Stimulated activated effector memory CD8-positive, alpha-beta T cell treated with anti-CD3 and anti-CD28 coated beads, Interleukin-12 subunit alpha, Interleukin-12 subunit beta, amount 100 ng/mL, for 72 hours (primary cell): ENCODE measurements around the gene SLC25A21.
"Not testable (repeated sequence)": the region's sequence is repeated elsewhere in the genome, so short reads cannot be mapped to it uniquely, and the experiment has no call there.

ENCODE experiments used
- ATAC-seq: fragments of 150-1000 bp; cut with Tn5 transposase; 2 replicates; pipeline ENCODE4 v1.10.0; 2021
- DNase-seq, 2 donors: peaks; one replicate each; pipeline ENCODE4 v3.0.0; 2021 to 2022; ENCODE audit warnings: low spot score in 2 of 2
- H3K27ac Mint-ChIP-seq: one replicate; pipeline ENCODE4 v1.8.0; 2022; ENCODE audit warnings: mild to moderate bottlenecking, mixed read lengths
- H3K36me3 Mint-ChIP-seq: one replicate; pipeline ENCODE4 v1.8.0; 2022; ENCODE audit warnings: mild to moderate bottlenecking, mixed read lengths
- H3K4me1 Mint-ChIP-seq: one replicate; pipeline ENCODE4 v1.8.0; 2022; ENCODE audit warnings: mixed read lengths
- H3K4me3 Mint-ChIP-seq: one replicate; pipeline ENCODE4 v1.8.0; 2022; ENCODE audit warnings: mild to moderate bottlenecking, mixed read lengths
- H3K9me3 Mint-ChIP-seq: one replicate; pipeline ENCODE4 v1.8.0; 2022; ENCODE audit warnings: mixed read lengths

Gene SLC25A21

DNA sequence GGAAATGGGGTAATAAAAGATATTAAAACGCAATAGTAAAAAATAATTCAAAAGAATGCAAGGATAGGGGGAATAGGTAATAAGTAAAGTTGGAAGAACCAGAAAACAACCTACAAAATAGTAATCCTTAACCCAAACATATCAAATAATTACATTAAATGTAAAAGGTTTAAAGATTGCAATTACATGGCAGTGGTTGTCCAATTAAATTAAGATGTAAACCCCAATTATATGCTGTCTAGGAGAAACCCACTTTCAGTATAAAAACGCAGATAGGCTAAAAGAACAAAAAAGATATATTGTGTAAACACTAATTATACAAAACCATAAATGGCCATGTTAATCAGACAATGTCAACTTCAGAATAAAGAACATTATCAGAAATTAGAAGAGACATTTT lies 247.3 kb downstream of the SLC25A21 start:
- no peak for ATAC-seq
- Mint-ChIP-seq H3K4me3 (no peak overlapping the region), H3K36me3 (no peaks in the 10 kb centered on the region), H3K9me3 (peaks cover 6% of the 10 kb centered on the region), H3K4me1 (no peaks in the 10 kb centered on the region), H3K27ac (no peak overlapping the region)
- no peak for DNase-seq

- Mint-ChIP-seq H3K4me1 (no peaks in the 10 kb centered on the region), H3K27ac (no peak overlapping the region), H3K4me3 (no peak overlapping the region), H3K9me3 (peaks cover 7% of the 10 kb centered on the region), H3K36me3 (no peaks in the 10 kb centered on the region)
- DNase-seq (no peak), ATAC-seq (no peak)
Measured at GRCh38 chr14:36916668-36917067, 255.7 kb downstream of the SLC25A21 start.

DNA sequence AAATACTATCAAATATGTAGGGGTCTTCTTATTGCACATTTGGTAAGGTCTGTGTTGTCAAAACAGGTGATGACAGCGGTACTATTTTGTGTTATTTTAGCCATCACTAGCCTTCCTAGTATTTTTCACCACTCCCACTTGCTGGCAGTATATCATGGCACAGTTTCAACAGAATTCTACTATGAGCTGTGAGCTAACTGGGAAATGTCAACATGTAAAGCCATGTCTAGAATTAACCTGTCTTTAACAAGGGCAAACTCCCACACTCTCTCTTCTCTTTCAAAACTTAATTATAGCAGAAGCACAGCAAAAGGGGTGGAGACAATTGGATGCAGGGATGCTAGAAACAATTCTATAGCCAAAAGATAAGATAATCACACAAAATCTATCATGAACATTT lies 257.3 kb downstream of the SLC25A21 start:
- ATAC-seq = no peak
- no peak overlapping the region for H3K27ac Mint-ChIP-seq
- H3K36me3 Mint-ChIP-seq = no peaks in the 10 kb centered on the region
- DNase-seq = no peak
- H3K9me3 Mint-ChIP-seq = peaks cover 9% of the 10 kb centered on the region
- H3K4me3 Mint-ChIP-seq = no peak overlapping the region
- no peaks in the 10 kb centered on the region for H3K4me1 Mint-ChIP-seq

GRCh38 chr14:36910578-36910977 lies 261.8 kb downstream of the SLC25A21 start:
- Mint-ChIP-seq H3K4me1 (no peaks in the 10 kb centered on the region), H3K9me3 (peaks cover 11% of the 10 kb centered on the region), H3K36me3 (no peaks in the 10 kb centered on the region), H3K27ac (no peak overlapping the region), H3K4me3 (no peak overlapping the region)
- no peak for DNase-seq
- no peak for ATAC-seq

DNA sequence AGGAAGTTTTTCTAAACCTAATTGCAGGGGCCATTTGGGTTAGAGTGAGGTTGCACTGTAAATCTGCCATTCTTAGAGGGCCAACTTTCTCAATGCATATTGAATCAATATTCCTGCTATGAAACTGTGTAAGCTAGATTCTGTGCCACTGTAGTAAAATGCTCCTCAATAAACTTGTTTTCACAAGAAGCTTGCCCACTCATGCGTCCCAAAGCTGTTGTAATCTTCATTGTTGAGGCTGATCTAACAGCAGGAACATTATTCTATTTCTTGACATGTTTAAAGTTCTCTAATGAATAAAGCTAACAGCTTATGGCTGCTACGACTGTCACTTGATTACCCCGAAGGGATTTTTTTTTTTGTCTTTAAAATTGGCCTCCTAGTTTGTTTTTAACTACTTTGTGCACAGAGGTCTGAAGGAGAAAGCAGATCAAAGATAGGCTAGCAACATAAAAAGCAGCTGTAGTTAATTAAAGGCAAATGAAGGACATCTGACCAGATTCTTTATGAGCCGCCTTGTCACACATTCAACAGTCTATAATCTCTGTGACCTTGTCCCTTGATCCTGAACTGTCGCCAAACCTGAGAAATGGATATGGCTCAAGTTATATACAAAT lies 267.0 kb downstream of the SLC25A21 start:
- H3K4me1 Mint-ChIP-seq = no peaks in the 10 kb centered on the region
- DNase-seq (no peak), ATAC-seq (no peak)
- no peak overlapping the region for H3K4me3 Mint-ChIP-seq
- no peak overlapping the region for H3K27ac Mint-ChIP-seq
- peaks cover 20% of the 10 kb centered on the region for H3K9me3 Mint-ChIP-seq
- no peaks in the 10 kb centered on the region for H3K36me3 Mint-ChIP-seq

GRCh38 chr14:36901861-36902260 lies 270.5 kb downstream of the SLC25A21 start:
- Mint-ChIP-seq H3K36me3 (no peaks in the 10 kb centered on the region), H3K9me3 (peaks cover 15% of the 10 kb centered on the region), H3K27ac (no peak overlapping the region), H3K4me1 (no peaks in the 10 kb centered on the region), H3K4me3 (no peak overlapping the region)
- ATAC-seq = no peak
- no peak for DNase-seq

GRCh38 chr14:36900846-36901245 lies 271.6 kb downstream of the SLC25A21 start:
- H3K27ac Mint-ChIP-seq = no peak overlapping the region
- no peaks in the 10 kb centered on the region for H3K36me3 Mint-ChIP-seq
- H3K4me3 Mint-ChIP-seq = no peak overlapping the region
- DNase-seq = no peak
- ATAC-seq = no peak
- peaks cover 16% of the 10 kb centered on the region for H3K9me3 Mint-ChIP-seq
- no peaks in the 10 kb centered on the region for H3K4me1 Mint-ChIP-seq

DNA sequence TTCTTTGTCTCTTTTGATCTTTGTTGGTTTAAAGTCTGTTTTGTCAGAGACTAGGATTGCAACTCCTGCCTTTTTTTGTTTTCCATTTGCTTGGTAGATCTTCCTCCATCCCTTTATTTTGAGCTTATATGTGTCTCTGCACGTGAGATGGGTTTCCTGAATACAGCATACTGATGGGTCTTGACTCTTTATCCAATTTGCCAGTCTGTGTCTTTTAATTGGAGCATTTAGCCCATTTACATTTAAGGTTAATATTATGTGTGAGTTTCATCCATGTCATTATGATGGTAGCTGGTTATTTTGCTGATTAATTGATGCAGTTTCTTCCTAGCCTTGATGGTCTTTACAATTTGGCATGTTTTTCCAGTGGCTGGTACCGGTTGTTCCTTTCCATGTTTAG lies 276.1 kb downstream of the SLC25A21 start:
- H3K27ac Mint-ChIP-seq, H3K4me3 Mint-ChIP-seq, H3K36me3 Mint-ChIP-seq, H3K9me3 Mint-ChIP-seq, DNase-seq, H3K4me1 Mint-ChIP-seq, ATAC-seq: not testable (repeated sequence)

DNA sequence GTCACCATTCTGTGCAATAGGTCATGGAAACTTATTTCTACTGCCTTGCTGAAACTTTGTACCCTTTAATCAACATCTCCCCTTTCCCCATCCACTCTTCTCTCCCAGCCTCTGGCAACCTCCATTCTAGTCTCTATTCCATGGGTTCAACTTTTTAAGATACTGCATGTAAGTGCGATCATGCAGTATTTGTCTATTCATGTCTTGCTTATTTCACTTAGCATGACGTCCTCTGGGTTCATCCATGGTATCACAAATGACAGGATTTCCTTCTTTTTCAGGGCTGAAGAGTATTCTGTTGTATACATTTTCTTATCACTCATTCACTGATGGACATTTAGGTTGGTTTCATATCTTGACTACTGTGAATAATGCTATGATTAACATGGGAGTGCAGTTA lies 288.4 kb downstream of the SLC25A21 start:
- no peak overlapping the region for H3K27ac Mint-ChIP-seq
- H3K9me3 Mint-ChIP-seq = peaks cover 21% of the 10 kb centered on the region
- ATAC-seq (no peak), DNase-seq (no peak)
- no peak overlapping the region for H3K4me3 Mint-ChIP-seq
- H3K36me3 Mint-ChIP-seq = no peaks in the 10 kb centered on the region
- H3K4me1 Mint-ChIP-seq = no peaks in the 10 kb centered on the region

DNA sequence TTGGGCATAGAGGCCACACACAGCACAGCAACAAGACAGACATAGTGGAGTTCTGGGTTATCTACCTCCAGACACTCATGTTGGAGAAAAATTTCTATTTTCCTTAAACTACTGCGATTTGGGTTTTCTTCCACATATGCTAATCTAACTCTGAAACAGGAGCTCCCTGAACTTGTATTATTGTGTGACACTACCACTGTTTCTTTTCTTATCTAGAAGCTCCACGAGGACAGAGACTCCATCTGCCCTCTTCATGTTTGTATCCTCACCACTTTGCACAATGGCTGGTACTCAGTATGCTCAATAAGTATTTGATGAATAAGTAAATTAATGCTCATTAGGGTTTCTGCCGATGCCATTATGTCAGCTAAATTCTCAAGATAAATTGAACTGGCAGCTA lies 292.1 kb downstream of the SLC25A21 start:
- ATAC-seq (no peak), DNase-seq (no peak)
- Mint-ChIP-seq H3K4me3 (no peak overlapping the region), H3K27ac (no peak overlapping the region), H3K9me3 (peaks cover 21% of the 10 kb centered on the region), H3K4me1 (no peaks in the 10 kb centered on the region), H3K36me3 (no peaks in the 10 kb centered on the region)

DNA sequence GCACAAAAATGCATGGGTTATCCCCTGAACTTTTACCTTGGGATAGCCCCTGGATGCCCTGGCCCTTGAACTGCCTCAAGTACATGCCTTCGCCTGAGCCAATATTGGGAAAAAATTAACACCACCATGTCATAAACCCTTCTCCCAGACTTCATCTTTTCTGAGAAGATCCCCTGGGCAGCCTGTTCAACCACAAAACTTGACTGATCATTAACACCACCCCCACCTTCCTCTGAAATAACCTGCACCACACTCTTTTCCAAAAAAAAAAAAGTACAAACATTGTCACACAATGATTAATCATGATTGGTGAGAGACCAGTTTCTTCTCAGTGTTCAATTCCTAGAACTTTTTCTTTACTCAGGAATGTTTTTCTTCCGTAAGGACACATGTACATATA lies 292.8 kb downstream of the SLC25A21 start:
- Mint-ChIP-seq H3K4me1 (no peaks in the 10 kb centered on the region), H3K9me3 (peaks cover 16% of the 10 kb centered on the region), H3K27ac (no peak overlapping the region), H3K36me3 (no peaks in the 10 kb centered on the region), H3K4me3 (no peak overlapping the region)
- ATAC-seq (no peak), DNase-seq (no peak)

DNA sequence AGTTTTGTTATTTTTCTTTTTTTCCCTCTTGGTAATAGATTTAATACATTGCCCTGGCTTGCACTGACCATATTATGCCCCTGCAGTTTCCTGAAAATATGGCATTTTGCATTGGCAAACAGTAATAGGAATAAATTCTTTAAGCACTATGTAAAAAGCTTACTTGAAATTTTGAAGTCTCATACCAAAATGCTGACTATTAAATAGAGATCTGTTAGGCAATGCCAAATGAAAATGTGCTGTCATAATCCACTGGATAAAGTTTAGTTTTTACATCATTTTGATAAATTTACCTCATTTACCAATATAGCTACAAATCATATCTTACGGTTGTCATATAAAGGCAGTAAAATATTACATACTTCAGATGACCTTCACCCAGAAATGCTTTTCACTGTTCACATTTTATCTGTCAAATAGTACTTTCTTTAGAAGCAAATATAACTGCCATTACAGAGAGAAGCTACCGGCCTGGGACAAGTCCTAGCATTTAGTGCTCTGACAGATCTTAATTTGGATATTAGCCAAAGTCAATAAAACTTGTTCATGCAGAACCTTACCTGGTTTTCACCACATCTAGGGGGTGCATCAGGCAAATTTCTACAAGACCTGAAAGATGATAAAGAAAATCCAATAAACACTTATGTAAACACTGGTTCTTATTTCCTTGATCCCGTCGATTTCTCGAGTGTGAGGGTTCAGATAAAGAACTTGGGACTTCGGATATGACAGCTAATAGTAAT lies 297.8 kb downstream of the SLC25A21 start:
- Mint-ChIP-seq H3K4me1 (no peaks in the 10 kb centered on the region), H3K4me3 (no peak overlapping the region), H3K9me3 (no peaks in the 10 kb centered on the region), H3K27ac (no peak overlapping the region), H3K36me3 (no peaks in the 10 kb centered on the region)
- ATAC-seq = no peak
- no peak for DNase-seq

- ATAC-seq = no peak
- no peak for DNase-seq
- no peak overlapping the region for H3K27ac Mint-ChIP-seq
- no peak overlapping the region for H3K4me3 Mint-ChIP-seq
- H3K36me3 Mint-ChIP-seq = no peaks in the 10 kb centered on the region
- H3K4me1 Mint-ChIP-seq = no peaks in the 10 kb centered on the region
- H3K9me3 Mint-ChIP-seq = no peaks in the 10 kb centered on the region
Measured at GRCh38 chr14:36870776-36871175, 301.6 kb downstream of the SLC25A21 start.

DNA sequence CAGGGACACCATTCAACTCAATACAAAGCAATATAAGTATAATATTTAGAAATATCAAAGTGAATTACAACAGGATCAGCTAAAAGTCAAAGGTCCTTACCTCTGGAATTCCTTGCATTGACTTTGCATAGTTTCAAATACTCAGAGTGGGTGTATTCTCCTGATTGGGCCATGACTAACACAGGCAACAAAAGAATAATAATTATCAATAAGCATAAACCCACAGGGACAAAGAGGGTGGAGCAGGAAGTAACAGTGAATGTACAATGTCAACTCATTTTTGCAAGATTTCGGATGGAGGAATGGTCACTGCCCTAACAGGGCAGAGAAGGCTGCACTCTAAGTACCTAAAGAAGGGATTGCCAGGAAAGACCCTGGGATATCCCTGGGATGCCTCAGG lies 303.3 kb downstream of the SLC25A21 start:
- DNase-seq = no peak
- no peak for ATAC-seq
- Mint-ChIP-seq H3K27ac (no peak overlapping the region), H3K9me3 (peaks cover 4% of the 10 kb centered on the region), H3K4me1 (no peaks in the 10 kb centered on the region), H3K4me3 (no peak overlapping the region), H3K36me3 (no peaks in the 10 kb centered on the region)

GRCh38 chr14:36866867-36867266 lies 305.5 kb downstream of the SLC25A21 start:
- H3K36me3 Mint-ChIP-seq = no peaks in the 10 kb centered on the region
- DNase-seq (no peak), ATAC-seq (no peak)
- H3K9me3 Mint-ChIP-seq = peaks cover 7% of the 10 kb centered on the region
- H3K4me3 Mint-ChIP-seq = no peak overlapping the region
- H3K27ac Mint-ChIP-seq = no peak overlapping the region
- H3K4me1 Mint-ChIP-seq = no peaks in the 10 kb centered on the region

DNA sequence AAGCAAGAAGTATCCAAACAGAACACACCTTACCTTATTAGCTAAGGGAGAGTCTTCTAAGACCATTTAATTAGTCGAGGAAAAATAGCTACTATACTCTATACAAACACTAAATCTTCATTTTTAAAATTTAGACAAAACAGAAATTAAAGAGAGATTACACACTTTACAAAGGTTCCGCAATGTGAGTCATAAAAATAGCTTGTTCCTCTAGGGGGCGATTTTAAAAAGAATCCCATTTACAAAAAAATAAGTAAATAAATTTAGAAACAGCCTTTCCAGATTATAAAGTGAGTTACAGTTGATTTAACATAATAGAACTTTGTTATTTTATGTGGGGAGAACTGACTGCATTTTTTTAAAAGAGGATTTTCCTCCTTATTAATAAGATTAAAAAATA lies 309.1 kb downstream of the SLC25A21 start:
- Mint-ChIP-seq H3K4me3 (no peak overlapping the region), H3K4me1 (no peaks in the 10 kb centered on the region), H3K36me3 (no peaks in the 10 kb centered on the region), H3K9me3 (peaks cover 11% of the 10 kb centered on the region), H3K27ac (no peak overlapping the region)
- DNase-seq = no peak
- ATAC-seq = no peak
